ENCODE measurements around the gene ILF3.
"Not testable (repeated sequence)": the region's sequence is repeated elsewhere in the genome, so short reads cannot be mapped to it uniquely, and the experiment has no call there.

The ILF3 gene

GRCh38 chr19:10670876-10671804 lies 17.0 kb downstream of the ILF3 start:
- no peaks in the 10 kb centered on the region for H3K9me2 ChIP-seq (replicated peaks; ENCODE audit: control insufficient read depth, low read length)
- no peak overlapping the region for H3K27ac ChIP-seq (ENCODE audit: low read depth, low read length)
- no peak overlapping the region for H3K4me2 ChIP-seq (ENCODE audit: low read length)
- peaks cover 25% of the 10 kb centered on the region for H4K20me1 ChIP-seq (ENCODE audit: control insufficient read depth, insufficient read depth, low read depth, low read length)
- peaks cover 9% of the 10 kb centered on the region for H3F3A ChIP-seq (ENCODE audit: control insufficient read depth, insufficient read depth)
- peaks cover 5% of the 10 kb centered on the region for H3K4me1 ChIP-seq (ENCODE audit: control insufficient read depth, low read length)
- peaks cover 89% of the 10 kb centered on the region for H3K36me3 ChIP-seq (ENCODE audit: control insufficient read depth, low read length)
- no peak for TF ChIP-seq CTCF (IDR thresholded peaks at IDR 0.05; ENCODE audit: low read depth, low read length, poor library complexity, severe bottlenecking)
- TF ChIP-seq EZH2phosphoT487 (IDR thresholded peaks at IDR 0.05; ENCODE audit: borderline replicate concordance, low read length) = no peak
- no peaks in the 10 kb centered on the region for H3K27me3 ChIP-seq (ENCODE audit: control insufficient read depth, low read length)
- no peak overlapping the region for H3K4me3 ChIP-seq (ENCODE audit: low read length)
- no peaks in the 10 kb centered on the region for H3K9me3 ChIP-seq (ENCODE audit: control insufficient read depth, insufficient read depth, low read length)
- peaks cover 97% of the 10 kb centered on the region for H3K79me2 ChIP-seq (ENCODE audit: control insufficient read depth, low read length)

GRCh38 chr19:10671922-10672321 lies 17.8 kb downstream of the ILF3 start:
- not testable (repeated sequence) for H3K4me2 ChIP-seq (ENCODE audit: low read length); H3K9me2 ChIP-seq (replicated peaks; ENCODE audit: control insufficient read depth, low read length); H3K4me3 ChIP-seq (ENCODE audit: low read length); H3K4me1 ChIP-seq (ENCODE audit: control insufficient read depth, low read length); H3K27me3 ChIP-seq (ENCODE audit: control insufficient read depth, low read length); H3K27ac ChIP-seq (ENCODE audit: low read depth, low read length); H3F3A ChIP-seq (ENCODE audit: control insufficient read depth, insufficient read depth); H3K9me3 ChIP-seq (ENCODE audit: control insufficient read depth, insufficient read depth, low read length)
- Histone ChIP-seq H3K36me3 (ENCODE audit: control insufficient read depth, low read length) (peaks cover 85% of the 10 kb centered on the region), H3K79me2 (ENCODE audit: control insufficient read depth, low read length) (peaks cover 92% of the 10 kb centered on the region), H4K20me1 (ENCODE audit: control insufficient read depth, insufficient read depth, low read depth, low read length) (peaks cover 17% of the 10 kb centered on the region)

GRCh38 chr19:10675214-10675613 lies 21.1 kb downstream of the ILF3 start:
- not testable (repeated sequence) for H3K27ac ChIP-seq (ENCODE audit: low read depth, low read length); H3K9me2 ChIP-seq (replicated peaks; ENCODE audit: control insufficient read depth, low read length); H3K27me3 ChIP-seq (ENCODE audit: control insufficient read depth, low read length); H3K4me2 ChIP-seq (ENCODE audit: low read length); H3F3A ChIP-seq (ENCODE audit: control insufficient read depth, insufficient read depth); H3K9me3 ChIP-seq (ENCODE audit: control insufficient read depth, insufficient read depth, low read length); H3K4me3 ChIP-seq (ENCODE audit: low read length); H3K4me1 ChIP-seq (ENCODE audit: control insufficient read depth, low read length)
- peaks cover 90% of the 10 kb centered on the region for H3K79me2 ChIP-seq (ENCODE audit: control insufficient read depth, low read length)
- peaks cover 90% of the 10 kb centered on the region for H3K36me3 ChIP-seq (ENCODE audit: control insufficient read depth, low read length)
- H4K20me1 ChIP-seq (ENCODE audit: control insufficient read depth, insufficient read depth, low read depth, low read length) = peaks cover 16% of the 10 kb centered on the region; the same call in 1 of the 2 replicates

GRCh38 chr19:10677751-10678150 lies 23.6 kb downstream of the ILF3 start:
- no peaks in the 10 kb centered on the region for H3K9me2 ChIP-seq (replicated peaks; ENCODE audit: control insufficient read depth, low read length)
- no peak overlapping the region for H3K27ac ChIP-seq (ENCODE audit: low read depth, low read length)
- peaks cover 7% of the 10 kb centered on the region; the same call in 1 of the 2 replicates for H4K20me1 ChIP-seq (ENCODE audit: control insufficient read depth, insufficient read depth, low read depth, low read length)
- H3K27me3 ChIP-seq (ENCODE audit: control insufficient read depth, low read length) = no peaks in the 10 kb centered on the region
- H3K4me3 ChIP-seq (ENCODE audit: low read length) = no peak overlapping the region
- no peak for TF ChIP-seq CTCF (IDR thresholded peaks at IDR 0.05; ENCODE audit: low read depth, low read length, poor library complexity, severe bottlenecking)
- TF ChIP-seq EZH2phosphoT487 (IDR thresholded peaks at IDR 0.05; ENCODE audit: borderline replicate concordance, low read length) = no peak
- H3K4me2 ChIP-seq (ENCODE audit: low read length) = no peak overlapping the region
- no peaks in the 10 kb centered on the region for H3K4me1 ChIP-seq (ENCODE audit: control insufficient read depth, low read length)
- no peaks in the 10 kb centered on the region for H3K9me3 ChIP-seq (ENCODE audit: control insufficient read depth, insufficient read depth, low read length)
- H3K79me2 ChIP-seq (ENCODE audit: control insufficient read depth, low read length) = peaks cover 89% of the 10 kb centered on the region
- peaks cover 94% of the 10 kb centered on the region for H3K36me3 ChIP-seq (ENCODE audit: control insufficient read depth, low read length)
- no peaks in the 10 kb centered on the region; the same call in 1 of the 2 replicates for H3F3A ChIP-seq (ENCODE audit: control insufficient read depth, insufficient read depth)
